ENCODE data around the gene PHACTR3.

PHACTR3 gene

DNA sequence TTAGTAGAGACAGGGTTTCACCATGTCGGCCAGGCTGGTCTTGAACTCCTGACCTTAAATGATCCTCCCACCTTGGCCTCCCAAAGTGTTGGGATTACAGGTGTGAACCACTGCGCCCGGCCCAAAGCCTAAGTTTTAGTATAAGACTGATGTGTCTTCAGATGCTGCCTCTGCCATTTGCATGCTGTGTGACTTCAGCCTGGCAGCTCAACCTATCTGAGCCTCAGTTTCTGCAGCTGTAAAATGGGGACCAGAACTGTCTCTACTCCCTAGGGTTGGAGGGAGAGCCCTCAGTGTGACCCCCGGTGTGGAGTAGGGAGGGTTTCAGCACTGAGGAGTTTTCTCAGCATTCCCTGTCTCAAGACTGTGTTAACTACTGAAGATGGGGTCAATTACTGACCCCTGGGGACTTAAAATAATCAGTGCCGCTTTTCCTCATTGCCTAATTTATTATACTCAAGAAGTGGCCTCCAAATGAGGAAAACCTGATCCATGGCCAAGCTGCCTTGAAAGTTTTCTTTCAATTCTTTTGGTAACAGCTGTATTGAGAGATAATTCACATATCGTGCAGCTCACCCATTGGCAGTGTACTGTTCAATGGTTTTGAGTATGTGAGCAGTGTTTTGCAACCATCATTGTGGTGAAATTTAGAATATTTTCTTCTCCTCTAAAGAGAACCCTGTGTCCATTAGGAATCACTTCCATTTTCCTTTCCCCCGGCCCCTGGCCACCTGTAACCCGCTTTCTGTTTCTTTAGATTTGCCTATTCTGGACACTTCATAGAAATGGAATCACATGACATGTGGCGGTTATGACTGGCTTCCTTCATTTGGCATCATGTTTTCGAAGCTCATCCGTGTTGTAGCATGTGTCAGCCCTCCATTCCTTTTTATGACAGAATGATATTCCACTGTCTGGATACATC is 64.8 kb downstream of the PHACTR3 start:
- DNase-seq (ENCODE audit: low spot score) = no peak
- in situ Hi-C loops (cut with MboI; ENCODE audit: low pct_unique_long_range_greater_than_20kb, low sequenced_read_pairs, unreplicated experiment) = no loop called here
- TF ChIP-seq, protein P1, sequence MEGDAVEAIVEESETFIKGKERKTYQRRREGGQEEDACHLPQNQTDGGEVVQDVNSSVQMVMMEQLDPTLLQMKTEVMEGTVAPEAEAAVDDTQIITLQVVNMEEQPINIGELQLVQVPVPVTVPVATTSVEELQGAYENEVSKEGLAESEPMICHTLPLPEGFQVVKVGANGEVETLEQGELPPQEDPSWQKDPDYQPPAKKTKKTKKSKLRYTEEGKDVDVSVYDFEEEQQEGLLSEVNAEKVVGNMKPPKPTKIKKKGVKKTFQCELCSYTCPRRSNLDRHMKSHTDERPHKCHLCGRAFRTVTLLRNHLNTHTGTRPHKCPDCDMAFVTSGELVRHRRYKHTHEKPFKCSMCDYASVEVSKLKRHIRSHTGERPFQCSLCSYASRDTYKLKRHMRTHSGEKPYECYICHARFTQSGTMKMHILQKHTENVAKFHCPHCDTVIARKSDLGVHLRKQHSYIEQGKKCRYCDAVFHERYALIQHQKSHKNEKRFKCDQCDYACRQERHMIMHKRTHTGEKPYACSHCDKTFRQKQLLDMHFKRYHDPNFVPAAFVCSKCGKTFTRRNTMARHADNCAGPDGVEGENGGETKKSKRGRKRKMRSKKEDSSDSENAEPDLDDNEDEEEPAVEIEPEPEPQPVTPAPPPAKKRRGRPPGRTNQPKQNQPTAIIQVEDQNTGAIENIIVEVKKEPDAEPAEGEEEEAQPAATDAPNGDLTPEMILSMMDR (IDR thresholded peaks at IDR 0.05; ENCODE audit: extremely low read depth, insufficient read depth, missing control alignments) = no peak

GRCh38 chr20:59670786-59671492 is 66.6 kb downstream of the PHACTR3 start:
- TF ChIP-seq, protein P1 (IDR thresholded peaks at IDR 0.05; ENCODE audit: extremely low read depth, insufficient read depth, missing control alignments) = no peak
- DNase-seq (ENCODE audit: low spot score) = no peak
- in situ Hi-C loops (cut with MboI; ENCODE audit: low pct_unique_long_range_greater_than_20kb, low sequenced_read_pairs, unreplicated experiment) = no loop called here

DNA sequence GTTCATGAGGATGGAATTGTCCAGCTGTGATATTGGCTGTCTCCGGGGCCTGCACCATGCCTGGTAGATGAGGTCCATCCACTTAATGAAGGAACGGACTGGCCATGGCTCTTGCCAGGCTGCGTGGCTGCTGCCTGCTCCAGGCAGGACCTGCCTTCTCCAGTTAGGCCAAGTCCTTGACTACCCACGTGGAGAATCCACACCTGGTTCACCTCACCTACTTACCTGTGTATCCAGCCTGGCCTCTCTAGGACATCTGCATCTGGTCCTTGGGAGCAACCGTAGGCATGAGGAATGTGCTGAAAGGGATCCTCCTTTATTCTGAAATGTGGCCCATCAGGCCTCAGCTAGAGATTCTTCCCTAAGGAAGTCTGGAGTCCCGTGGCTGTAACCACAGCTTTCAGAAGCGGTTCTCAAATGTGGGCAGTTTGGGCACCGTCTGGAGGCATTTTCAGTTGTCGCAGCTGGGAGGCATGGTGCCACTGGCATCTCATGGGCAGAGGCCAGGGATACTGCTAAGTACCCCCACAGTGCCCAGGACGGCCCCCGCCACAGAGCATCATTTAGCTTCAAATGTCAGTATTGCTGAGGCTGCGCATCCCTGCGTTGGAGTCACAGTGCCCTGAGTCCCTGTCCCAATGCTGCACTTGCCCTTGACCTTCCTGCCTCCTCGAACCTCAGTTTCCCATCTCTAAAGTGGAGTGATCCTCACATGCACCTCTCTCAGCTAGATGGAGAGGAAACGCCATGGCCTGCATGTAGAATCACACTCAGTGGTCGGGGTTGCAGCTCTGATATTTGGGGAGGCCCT is 67.5 kb downstream of the PHACTR3 start:
- in situ Hi-C loops (cut with MboI; ENCODE audit: low pct_unique_long_range_greater_than_20kb, low sequenced_read_pairs, unreplicated experiment) = no loop called here
- DNase-seq (ENCODE audit: low spot score) = no peak
- TF ChIP-seq, protein P1 (IDR thresholded peaks at IDR 0.05; ENCODE audit: extremely low read depth, insufficient read depth, missing control alignments) = no peak

GRCh38 chr20:59672576-59672975 is 68.2 kb downstream of the PHACTR3 start:
- no peak for DNase-seq (ENCODE audit: low spot score)
- in situ Hi-C loops (cut with MboI; ENCODE audit: low pct_unique_long_range_greater_than_20kb, low sequenced_read_pairs, unreplicated experiment) = no loop called here
- TF ChIP-seq, protein P1 (IDR thresholded peaks at IDR 0.05; ENCODE audit: extremely low read depth, insufficient read depth, missing control alignments) = no peak

DNA sequence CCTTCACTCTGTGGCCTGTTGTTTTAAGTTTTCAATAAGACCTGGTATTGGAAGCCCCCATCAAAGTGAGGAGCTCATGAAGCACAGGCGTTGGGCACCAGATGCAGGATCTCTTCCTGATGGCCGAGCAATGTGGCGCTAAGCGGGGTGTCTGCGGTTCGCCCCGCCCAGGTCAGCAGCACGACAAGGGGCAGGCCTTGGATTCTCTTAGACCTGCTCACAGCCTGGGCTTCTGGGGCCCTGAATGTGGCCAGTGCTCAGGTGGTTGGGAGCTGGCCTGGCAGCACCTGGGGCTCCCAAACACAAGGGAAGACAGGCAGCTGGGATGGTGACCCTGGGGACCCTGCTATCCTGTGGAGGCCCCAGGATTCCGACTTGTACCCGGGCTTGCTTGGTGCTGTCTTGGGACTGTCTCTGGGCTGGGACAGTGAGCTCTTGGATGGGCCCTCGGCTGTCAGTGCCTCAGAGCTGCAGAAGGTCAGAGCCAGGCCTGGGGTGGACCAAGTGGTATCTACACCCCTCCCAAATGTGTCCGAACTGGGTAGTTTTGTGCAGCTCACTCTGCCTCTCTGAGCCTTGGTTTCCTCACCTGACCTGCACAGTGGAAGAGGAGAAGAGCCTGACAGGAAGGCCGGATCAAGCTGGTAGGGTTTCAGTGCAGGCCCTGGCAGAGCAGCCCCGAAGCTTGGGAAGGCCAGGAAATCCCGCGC is 69.1 kb downstream of the PHACTR3 start:
- TF ChIP-seq, protein P1 (IDR thresholded peaks at IDR 0.05; ENCODE audit: extremely low read depth, insufficient read depth, missing control alignments) = no peak
- in situ Hi-C loops (cut with MboI; ENCODE audit: low pct_unique_long_range_greater_than_20kb, low sequenced_read_pairs, unreplicated experiment) = no loop called here
- DNase-seq (ENCODE audit: low spot score) = no peak

Measured in GM13977 (cell line).